NCI-H446 treated with DMSO at 0.1 percent for 48 hours (cell line): Measurements from ENCODE around the gene CHST15.

ENCODE experiments used
- DNase-seq: peaks from one replicate; lab custom pipeline; 2025; lab: John Stamatoyannopoulos, UW

CHST15 gene

DNA sequence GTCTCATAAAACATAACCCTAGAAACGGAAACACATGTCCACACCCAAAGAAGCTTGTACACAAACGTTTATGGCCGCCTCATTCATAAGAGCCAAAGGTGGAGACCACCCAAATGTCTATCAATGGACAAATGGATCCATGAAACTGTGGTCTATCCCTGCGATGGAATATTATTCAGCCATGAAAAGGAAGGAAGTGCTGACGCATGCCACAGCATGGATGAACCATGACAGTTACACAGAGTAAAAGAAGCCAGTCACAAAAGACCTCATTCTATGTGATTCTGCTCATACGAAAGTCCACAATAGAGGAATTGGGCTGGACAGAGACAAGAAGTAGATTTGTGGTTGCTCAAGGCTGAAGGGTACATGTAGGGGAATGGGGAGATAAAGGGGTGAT, 10.8 kb downstream of the CHST15 start:
- no peak for DNase-seq

DNA sequence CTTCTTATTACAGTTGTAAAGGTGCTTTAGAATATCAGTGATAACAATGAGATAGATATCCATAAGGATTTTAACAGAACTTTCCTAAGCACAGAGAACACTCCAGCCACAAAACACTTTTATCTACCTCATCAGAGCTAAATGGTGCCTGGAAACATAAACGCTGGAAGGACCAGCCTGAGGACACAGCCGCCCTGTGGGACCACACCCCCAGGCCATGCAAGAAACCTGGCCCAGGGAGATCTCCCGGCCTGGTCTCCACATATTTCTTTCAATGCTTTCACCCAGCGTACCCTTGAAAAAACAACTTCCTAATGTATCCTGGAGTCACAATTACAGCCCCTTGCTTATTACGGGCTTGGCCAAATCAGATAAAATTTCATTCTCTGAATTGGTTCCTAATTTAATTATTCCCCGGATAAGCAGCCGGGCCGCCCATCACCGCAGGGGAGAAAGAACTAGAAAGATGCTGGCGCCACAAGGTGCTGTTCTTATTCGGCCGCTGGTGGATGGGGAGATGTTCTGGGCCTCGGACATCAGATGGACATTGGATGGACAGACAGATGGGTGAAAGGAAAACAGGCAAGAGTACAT, 11.8 kb downstream of the CHST15 start:
- DNase-seq, result no peak

DNA sequence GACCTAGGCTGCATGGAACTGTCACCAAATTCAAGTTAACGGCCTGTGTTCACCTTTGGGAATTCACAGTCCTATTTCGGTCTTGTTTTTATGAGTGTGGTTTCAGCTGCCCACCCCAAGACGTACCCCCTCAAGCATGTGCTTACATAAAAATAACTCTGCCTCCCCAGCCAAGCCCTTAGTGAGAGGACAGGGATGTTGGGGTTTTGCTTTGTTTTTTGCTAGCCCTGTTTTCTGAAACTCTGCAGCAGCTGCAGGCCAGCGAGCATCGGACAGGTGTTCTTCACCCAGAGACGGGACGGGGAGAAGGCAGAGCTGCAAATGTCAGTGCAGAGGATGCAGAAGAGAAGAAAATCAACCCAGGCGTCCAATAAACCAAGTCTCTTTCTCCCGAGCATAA, 13.5 kb downstream of the CHST15 start:
- no peak for DNase-seq

DNA sequence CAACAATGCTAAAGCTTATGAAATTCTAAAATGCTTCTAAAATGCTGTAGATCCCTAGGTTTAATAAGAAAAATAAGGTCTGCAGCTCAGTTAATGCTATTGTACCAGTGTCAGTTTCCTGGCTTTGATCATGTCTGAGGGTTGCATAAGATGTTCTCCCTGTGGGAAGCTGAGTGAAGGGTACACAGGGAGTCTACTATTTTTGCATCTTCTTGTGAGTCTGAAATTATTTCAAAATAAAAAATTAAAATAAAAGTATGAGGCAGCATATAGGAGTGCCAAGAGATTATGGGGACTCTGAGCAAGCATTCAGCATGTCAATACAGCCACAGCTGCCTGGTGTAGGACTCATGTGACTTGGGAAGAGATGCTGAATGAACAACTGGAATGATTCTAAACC, 14.7 kb downstream of the CHST15 start:
- DNase-seq, result no peak

DNA sequence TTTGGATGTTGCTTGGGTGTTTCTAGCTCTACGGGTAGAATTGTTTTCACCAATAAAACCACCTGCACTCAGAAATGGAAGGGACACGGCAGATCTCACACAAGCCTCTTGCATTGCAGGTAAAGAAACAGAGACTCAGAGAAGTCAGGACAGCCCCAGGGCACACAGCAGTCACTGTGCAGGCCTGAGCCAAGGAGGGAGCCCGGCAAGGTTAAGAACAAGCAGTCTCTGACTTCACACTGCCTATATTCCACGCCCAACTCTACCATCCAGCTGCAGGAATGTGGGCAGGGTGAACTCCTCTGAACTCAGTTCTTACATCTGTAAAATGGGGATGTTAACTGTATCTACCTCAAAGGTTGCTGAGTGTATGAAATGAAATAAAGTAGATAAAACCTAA, 15.4 kb downstream of the CHST15 start:
- DNase-seq, result no peak

DNA sequence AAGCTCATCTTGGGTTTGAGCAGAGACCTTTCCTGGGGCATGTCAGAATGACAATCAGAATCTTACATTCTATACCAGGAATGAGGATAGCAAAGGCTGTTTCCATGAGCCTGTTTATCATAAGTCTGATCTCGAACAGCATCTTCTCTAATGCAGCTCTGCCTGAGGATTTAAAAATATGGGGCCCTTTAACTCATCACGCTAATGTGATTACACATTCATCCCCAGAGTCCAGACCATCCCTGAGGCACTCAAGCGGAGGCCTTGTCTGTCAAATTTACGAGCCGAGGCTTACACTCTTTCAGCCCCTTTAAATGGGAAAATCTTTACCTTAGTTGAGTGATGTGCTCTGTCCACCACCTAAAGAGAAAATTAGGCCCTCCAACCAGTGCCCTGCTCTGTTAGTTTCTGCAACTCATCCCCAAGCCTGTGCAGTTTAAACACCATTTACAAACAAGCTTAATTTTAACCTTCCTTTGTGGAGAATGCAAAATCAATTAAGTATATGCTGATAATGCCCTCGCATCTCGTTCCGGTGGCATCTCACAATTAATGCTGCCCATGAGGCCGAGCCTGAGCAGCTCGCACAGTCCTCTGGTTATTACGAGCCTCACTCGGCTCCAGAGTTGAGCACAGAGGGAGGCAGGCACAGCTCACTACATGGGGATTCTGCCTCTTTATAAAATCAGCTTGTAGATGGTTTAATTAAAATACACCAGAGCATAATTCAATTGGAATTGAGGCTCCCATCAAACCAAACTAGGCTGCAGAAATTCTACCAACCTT, 16.0 kb downstream of the CHST15 start:
- no peak for DNase-seq

DNA sequence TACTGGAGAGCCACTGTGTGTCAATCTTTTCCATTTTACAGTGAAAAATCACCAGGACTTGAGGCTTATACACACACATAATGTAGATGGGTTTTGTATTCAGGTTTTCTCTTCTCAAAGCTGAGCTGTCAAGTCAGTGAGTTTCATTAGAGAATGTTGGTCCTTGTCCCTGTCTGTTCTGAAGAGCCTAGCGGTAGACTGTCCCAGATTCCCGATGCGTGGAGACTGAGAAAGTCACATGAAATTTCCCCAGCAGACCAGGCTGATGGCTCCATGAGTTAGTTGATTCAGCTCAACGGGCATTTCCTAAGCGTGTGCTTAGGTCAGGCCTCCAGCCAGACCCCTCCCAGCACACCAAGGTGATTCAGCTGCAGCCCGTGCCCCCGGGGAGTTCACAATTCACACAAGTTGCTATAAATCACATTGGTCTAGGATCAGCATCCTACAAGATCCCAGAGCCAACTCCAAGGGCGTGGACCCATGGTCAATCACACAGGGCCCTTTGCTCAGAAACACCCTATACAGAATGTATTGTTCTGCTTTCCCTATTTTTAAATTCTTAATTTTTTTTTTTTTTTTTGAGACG, 17.2 kb downstream of the CHST15 start:
- no peak for DNase-seq

DNA sequence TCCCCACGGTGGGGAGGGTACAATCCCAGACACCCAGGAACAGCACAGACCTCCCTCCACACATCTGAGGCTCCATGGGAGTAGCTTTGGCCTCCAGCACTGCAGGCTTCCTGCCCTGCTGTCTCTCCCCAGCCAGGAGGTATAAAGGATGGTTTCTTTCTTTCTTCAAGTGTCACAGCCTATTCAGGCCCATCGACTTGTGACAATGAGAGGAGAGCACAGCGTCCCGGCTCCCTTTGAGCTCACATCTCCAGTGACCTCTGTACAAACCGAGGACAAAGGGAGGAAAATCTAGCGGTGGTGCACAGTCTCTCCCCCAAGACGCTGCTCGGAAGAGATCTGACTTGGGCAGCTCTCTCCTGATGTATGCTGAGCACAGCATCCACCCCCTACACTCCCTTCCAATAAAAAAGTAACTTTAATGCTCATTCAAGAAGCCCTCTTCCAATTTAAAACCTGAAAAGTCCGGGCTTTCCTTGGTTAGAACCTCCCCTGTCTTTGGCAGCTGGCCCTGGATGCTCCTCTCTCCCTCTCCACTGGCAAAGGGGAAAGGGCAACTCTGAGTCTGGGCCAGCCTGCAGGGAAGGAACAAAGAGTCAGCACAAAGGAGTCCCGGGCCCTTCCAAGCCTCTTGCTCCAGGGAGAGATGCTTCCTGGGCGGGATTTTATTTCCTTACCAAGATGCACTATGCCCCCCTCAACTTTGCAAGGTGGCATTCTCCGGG, 18.0 kb downstream of the CHST15 start:
- DNase-seq, result no peak

DNA sequence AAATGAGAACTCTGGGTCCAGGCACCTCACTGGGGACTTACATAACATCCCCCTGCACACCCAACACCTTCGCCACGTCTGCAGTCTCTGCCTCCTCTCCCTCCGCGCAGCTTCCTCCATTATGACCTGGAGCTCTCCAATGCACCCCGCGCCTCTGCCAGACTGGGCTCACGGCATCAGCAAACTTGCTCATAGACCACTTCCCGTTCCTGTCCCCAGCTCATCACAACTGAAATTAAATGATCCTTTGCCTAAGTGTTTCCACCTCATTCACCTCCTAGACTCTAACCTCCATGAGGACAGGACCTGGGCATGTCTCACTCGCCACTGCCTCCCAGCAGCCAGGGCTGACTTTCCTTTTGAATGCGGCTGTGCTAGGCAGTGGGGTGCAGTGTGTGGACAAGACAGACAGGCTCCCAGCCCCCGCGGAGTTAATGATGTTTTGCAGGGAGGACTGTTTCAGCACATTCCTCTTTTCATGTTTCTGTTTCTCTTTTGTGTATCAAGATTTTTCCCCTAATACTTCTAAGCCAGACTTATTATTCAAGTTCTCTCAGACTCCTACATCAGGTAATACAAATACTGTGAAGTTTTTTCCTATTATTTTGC, 18.8 kb downstream of the CHST15 start:
- no peak for DNase-seq

DNA sequence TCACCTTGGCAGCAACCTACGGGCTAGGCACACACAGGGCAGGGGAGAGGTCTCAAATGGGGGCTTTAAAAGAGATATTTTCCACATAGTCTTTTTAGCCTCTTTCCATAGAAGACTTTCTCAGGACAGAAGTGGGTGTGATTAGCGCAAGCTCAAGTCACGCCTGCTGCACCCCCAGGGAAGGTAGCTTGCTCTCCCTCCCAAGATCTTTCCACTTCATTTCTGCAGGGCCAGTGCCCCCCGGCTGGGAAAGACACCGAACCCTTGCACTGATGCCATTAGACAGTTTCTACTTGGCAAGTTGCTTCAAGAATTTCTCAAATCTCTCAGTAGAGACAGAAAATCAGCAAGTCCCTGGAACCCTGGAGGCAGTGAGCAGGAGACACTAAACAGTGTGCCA, 19.4 kb downstream of the CHST15 start:
- DNase-seq, result no peak

DNA sequence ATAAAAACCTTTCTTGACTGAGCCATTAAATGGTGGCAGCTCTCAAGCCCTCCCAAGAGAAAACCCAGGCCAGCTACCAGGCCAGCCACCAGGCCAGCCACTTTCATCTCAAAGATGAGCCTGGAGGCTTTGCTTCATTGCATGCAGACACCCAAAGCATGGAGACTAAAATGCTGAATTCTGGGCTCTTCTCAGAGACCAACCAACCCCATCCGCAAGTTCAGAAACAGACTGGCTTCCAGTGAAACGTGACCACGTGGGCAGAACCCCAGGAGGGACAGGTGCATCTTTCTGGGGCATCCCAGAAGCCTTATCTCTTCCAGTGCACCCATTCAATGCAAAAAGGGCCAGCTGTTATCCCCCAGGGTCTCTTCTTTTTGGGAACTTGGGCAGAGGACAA, 20.9 kb downstream of the CHST15 start:
- no peak for DNase-seq

DNA sequence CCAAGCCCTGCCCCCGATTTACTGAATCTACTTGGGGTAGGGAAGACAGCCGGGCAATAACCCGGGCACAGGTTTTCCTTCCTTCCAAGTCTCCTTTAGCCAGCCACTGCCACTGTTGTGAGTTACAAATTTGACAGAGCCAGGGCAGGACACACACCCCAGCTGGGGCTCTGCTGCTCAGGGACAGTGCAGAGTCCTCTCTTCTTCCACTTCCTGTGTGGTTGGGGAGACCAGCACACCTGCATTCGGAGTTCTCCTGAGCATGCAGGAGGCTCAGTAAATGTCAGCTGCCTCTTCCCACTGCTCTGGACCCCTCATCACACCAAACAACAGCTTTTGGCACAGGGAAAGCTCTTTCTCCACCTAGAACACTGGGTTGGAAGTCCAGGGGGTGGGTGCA, 21.3 kb downstream of the CHST15 start:
- DNase-seq, result no peak

DNA sequence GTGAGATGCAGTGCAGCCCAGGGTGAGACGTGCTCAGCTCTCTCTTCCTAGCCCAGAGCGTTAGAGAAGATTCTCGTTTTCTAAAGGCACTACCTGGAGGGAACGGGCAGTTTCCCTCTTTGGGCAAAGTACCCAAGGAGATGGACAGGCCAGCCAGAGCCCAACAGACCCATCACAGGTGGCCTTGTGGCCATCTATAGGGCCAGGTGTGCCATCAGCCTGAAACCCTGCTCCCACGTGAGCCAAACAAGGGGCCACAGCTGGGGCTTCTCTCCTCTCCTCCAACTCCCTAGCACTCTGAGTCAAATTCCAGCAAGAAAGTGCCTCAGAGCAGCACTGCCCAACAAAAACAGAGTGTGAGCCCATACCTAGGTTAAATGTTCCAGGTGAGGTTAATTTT, 22.3 kb downstream of the CHST15 start:
- DNase-seq, result no peak

DNA sequence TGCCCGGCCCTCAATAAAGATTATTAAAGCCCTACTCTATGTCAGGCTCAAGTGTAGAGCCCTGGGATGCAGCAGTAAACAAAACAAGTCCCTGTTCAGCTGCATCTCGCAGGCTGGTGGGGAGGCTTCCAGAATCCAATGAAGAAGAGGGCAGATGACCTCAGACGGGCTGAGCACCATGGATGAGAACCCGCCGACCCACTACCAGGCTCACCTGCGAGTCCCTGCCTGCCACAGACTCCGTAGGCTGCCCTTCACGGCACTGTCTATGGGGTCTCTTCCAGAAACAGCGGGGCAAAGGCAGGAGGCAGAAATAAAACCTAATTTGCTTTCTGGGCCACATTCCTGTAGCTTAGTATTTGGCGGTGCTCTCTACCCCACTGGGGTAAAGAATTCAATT, 22.7 kb downstream of the CHST15 start:
- no peak for DNase-seq

DNA sequence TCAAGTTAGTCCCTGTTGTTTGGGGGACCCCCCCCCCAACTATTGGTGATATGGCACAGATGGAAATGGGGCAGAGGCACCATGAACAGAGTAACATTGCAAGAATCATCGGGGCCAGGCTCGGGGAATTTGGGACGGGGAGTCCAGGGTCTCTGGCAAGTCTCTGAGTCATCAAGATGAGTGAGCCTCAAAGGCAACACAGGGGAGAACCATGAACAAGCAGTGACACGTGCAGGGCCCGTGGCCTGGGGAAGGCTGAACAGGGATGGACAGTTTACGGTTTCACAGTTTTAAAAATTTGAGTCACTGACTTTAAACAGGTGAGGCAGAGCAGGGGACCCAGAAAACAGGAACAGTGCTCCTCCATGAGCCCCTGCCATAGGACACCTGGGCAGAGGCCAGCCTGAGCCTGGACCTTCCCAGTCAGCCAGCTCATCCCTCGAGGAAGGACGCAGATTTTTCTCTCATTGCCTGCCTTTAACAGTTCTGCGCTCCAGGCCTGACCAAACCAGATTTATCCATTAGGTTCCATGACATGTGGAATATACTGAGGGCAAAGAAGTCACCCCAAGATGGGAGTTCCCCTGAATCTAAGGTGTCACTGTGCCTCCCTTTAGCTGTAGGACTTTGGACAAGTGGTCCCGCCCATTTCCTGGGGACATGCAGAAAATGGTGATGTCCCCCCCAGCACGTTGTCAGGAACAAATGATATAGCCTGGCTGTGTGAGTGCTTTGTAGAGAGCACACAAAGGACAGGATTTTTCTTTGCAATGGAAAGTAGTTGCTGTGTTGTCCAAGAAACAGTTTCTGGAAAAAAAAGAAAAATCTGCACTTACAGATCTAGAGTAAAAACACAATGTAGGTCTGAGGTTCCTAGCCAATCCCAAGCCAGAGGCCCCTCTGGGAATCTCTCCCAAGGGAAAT, 23.8 kb downstream of the CHST15 start:
- DNase-seq, result no peak

DNA sequence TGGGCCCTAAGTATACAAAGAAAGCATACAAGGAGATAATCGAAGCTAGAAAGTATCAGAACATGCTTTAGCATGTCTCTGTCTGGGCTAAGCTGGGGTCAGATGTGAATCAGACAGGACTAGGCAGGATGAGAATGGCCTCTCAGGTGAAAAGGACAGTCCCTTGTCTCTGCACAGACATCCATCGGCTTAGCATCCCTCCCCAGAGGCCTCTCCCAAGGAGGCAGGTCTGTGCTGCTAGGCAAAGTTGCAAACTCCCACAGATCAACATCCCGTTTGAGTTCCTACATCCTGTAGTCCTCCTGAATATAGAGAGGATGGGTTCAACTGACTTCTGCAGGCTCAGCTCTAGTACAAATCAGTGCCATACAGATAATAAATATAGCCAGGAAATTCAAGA, 24.5 kb downstream of the CHST15 start:
- no peak for DNase-seq

DNA sequence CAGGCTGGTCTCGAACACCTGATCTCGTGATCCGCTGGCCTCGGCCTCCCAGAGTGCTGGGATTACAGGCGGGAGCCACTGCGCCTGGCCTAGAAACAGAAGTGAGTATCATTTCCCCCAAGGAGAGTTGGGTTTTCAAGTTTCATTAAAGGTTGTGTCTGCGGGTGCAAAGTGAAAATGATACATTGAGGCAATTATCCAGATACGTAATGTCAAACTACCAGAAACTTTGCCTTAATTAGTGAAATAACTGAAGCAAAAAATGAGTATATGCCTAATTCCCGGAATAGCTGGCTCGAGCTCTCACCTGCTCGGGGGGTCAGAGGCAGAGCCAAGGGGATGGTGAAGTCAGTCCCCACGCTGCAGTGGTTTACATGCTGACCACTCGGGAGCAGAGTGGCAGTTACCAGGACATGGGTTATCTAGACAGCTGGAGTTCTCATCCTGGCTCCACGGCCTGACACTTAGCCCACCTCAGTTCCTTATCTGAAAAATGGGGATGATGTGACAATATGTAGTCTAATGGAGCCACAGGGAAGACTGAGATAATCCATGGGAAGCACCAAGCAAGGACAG, 25.5 kb downstream of the CHST15 start:
- DNase-seq, result no peak

DNA sequence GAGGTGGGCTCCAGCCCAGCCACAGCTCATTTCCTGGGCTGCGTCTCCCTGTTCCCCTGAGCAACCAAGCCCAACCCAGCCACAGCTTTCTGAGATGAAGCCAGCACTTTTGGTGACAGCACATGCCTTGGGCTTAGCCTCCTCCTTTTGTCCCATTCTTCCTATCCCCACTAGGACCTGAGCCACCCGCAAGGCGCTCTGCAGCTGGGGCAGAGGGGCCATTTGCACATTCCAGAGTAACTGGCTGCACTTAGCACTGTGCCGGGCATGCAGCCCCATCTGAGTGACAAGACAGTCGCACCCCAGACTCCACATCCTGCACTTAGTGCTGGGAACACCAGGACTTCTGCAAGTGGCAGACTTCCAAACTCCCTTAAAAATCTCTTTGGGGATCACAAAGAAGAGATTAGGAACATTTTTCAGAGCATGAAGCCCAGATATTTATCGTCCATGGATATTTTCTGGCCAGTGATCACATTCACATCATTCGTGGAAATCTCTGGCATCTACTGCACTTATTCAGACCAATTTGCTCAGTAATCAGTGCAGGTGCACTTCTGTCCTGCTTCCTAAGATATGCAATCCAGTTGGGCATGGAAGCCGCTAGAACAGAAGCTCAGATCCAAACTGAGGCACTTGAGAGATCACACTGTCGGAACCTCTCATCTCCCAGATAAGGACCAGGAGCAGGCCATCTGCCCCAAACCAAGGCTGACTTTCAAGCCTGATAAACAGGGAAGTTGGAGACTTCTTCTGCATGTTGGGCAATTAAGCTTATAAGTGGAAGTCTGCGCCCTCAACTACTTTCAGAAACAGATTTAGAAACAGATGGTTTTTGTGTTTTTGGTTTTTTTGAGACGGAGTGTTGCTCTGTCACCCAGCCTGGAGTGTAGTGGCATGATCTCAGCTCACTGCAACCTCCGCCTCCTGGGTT, 26.4 kb downstream of the CHST15 start:
- no peak for DNase-seq

DNA sequence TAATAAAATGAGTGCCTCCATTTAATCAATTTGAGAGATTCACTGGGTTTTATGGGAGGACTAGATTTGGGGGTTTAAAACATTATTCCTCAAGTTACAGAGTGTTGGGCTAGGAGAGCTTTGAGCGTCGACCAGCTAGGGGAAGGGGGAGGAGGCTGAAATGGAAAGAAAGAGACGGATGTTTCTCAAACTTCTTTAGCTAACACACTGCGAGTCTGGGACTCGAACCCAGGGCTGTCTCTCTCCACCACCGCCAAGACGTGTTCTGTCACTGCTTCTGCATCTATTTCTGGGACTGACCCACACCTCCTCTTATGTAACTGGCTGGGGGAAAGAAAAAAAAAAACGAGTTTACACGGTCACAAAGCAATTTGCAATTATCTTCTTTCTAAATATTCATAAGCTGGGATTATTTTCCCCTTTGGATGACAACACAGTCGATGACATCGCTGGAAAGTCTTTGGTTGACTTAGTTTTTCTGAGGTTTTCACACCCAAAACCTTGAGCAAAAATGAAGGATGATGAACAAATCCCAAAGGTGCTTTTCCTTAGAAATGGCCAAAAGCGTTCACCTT, 27.2 kb downstream of the CHST15 start:
- DNase-seq, result no peak
